HEK293 (cell line): Measurements from ENCODE around the gene CELF4.

ENCODE experiments used
- CTCF ChIA-PET: fragments of 350-600 bp; formaldehyde crosslinking; extraction: SDS; loops from one replicate; lab custom pipeline; 2021; ENCODE audit warnings: antibody characterized with exemption; lab: Yijun Ruan, JAX
- POLR2A ChIA-PET: fragments of 300-600 bp; formaldehyde crosslinking; extraction: SDS; loops from one replicate; lab custom pipeline; 2020; ENCODE audit warnings: antibody characterized with exemption, inconsistent platforms; lab: Yijun Ruan, JAX
- H3K27ac ChIP-seq: fragments of 200-500 bp; sonication (Bioruptor generic); 2 replicates; pipeline ENCODE4 v1.5.1; 2014; ENCODE audit warnings: low read depth, low read length, control low read depth, inconsistent platforms; ENCODE audit errors: extremely low read depth
- H3K36me3 ChIP-seq, 2 experiments: fragments of 200-500 bp in 1 of 2; sonication (Bioruptor generic) in 1 of 2; 1 replicate in 1 of 2; 2 replicates in 1 of 2; pipeline ENCODE4 v1.5.1; 2014 to 2017; ENCODE audit warnings: inconsistent platforms in 2 of 2, low read length in 2 of 2; ENCODE audit not compliant: control insufficient read depth in 2 of 2, insufficient read depth in 1 of 2
- H3K4me1 ChIP-seq: fragments of 200-500 bp; sonication (Bioruptor generic); 2 replicates; pipeline ENCODE4 v1.5.1; 2014; ENCODE audit warnings: mild to moderate bottlenecking, low read length, inconsistent platforms; ENCODE audit not compliant: control insufficient read depth, insufficient read depth
- H3K4me3 ChIP-seq: 2 replicates; pipeline ENCODE4 v1.5.1; 2011; ENCODE audit warnings: low read depth, mild to moderate bottlenecking, control low read depth, low read length, moderate library complexity
- H3K9me3 ChIP-seq: fragments of 200-500 bp; sonication (Bioruptor generic); 2 replicates; pipeline ENCODE4 v1.5.1; 2014; ENCODE audit warnings: low read depth, low read length, inconsistent platforms; ENCODE audit not compliant: control insufficient read depth, insufficient read depth
- FEZF1 ChIP-seq: fragments of 450-650 bp; formaldehyde crosslinking; IDR thresholded peaks from 2 replicates; pipeline ENCODE4 v1.5.1; 2016; ENCODE audit warnings: missing biosample characterization, missing genetic modification characterization
- GFI1B ChIP-seq: fragments of 450-650 bp; formaldehyde crosslinking; IDR thresholded peaks from 2 replicates; pipeline ENCODE4 v1.5.1; 2016; ENCODE audit warnings: missing biosample characterization, missing genetic modification characterization
- KLF7 ChIP-seq: fragments of 450-650 bp; formaldehyde crosslinking; IDR thresholded peaks from 2 replicates; pipeline ENCODE4 v1.5.1; 2016; ENCODE audit warnings: missing biosample characterization, missing genetic modification characterization, borderline replicate concordance
- ZBTB48 ChIP-seq: fragments of 450-650 bp; formaldehyde crosslinking; IDR thresholded peaks from 2 replicates; pipeline ENCODE4 v1.5.1; 2016; ENCODE audit warnings: missing biosample characterization, missing genetic modification characterization
- ZNF133 ChIP-seq: fragments of 450-650 bp; formaldehyde crosslinking; IDR thresholded peaks from 2 replicates; pipeline ENCODE4 v1.5.1; 2016; ENCODE audit warnings: missing biosample characterization, missing genetic modification characterization
- ZNF16 ChIP-seq: fragments of 450-650 bp; formaldehyde crosslinking; IDR thresholded peaks from 2 replicates; pipeline ENCODE4 v1.5.1; 2016; ENCODE audit warnings: low read depth, missing biosample characterization, missing genetic modification characterization
- ZNF510 ChIP-seq: fragments of 450-650 bp; formaldehyde crosslinking; IDR thresholded peaks from 2 replicates; pipeline ENCODE4 v1.5.1; 2018; ENCODE audit warnings: mild to moderate bottlenecking, missing genetic modification characterization, missing biosample characterization; ENCODE audit not compliant: insufficient replicate concordance
- ZNF521 ChIP-seq: fragments of 450-650 bp; formaldehyde crosslinking; IDR thresholded peaks from 2 replicates; pipeline ENCODE4 v1.5.1; 2017; ENCODE audit warnings: missing biosample characterization, mild to moderate bottlenecking, missing genetic modification characterization
- ZNF654 ChIP-seq: fragments of 450-650 bp; formaldehyde crosslinking; IDR thresholded peaks from 2 replicates; pipeline ENCODE4 v1.5.1; 2016; ENCODE audit warnings: low read depth, missing biosample characterization, missing genetic modification characterization
- ZNF768 ChIP-seq: fragments of 450-650 bp; formaldehyde crosslinking; IDR thresholded peaks from 2 replicates; pipeline ENCODE4 v1.5.1; 2018; ENCODE audit warnings: missing biosample characterization, mild to moderate bottlenecking, missing genetic modification characterization
- ZNF792 ChIP-seq: fragments of 450-650 bp; formaldehyde crosslinking; IDR thresholded peaks from 2 replicates; pipeline ENCODE4 v1.5.1; 2016; ENCODE audit warnings: missing biosample characterization, missing genetic modification characterization
- TF ChIP-seq, protein P1 (sequence below): fragments of 450-650 bp; formaldehyde crosslinking; IDR thresholded peaks from 2 replicates; pipeline ENCODE4 v1.5.1; 2016; ENCODE audit warnings: missing biosample characterization, missing genetic modification characterization
- TF ChIP-seq, protein P2 (sequence below): fragments of 450-650 bp; formaldehyde crosslinking; IDR thresholded peaks from 2 replicates; pipeline ENCODE4 v1.5.1; 2017; ENCODE audit warnings: missing biosample characterization, missing genetic modification characterization
- TF ChIP-seq, protein P3 (sequence below): fragments of 450-650 bp; formaldehyde crosslinking; IDR thresholded peaks from 2 replicates; pipeline ENCODE4 v1.5.1; 2016; ENCODE audit warnings: missing biosample characterization, missing genetic modification characterization

CELF4 gene

DNA sequence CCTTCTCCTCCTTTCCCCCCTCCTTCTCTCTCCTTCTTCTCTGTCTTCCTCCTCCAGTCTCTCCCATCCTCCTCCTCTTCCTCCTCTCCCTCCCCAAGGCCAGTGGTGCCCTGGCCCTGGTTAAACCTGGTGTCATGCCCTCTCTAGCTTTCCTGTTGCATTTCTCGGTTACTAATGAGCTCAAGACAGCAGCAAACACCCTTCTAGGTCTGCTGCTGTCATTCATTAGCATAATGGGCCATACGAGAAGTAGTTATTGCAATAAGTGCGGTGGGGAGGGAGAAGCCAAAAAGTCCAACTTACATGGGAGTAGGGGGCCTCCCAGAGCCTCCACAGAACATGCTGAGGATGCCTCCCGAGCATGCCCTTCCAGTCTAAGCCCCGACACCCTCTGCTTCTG, 177.2 kb downstream of the CELF4 start:
- Histone ChIP-seq H3K4me1 (no peaks in the 10 kb centered on the region), H3K9me3 (no peaks in the 10 kb centered on the region), H3K36me3 (no peaks in the 10 kb centered on the region), H3K4me3 (no peak overlapping the region), H3K27ac (no peak overlapping the region)
- TF ChIP-seq ZNF16 (tag by site-specific recombination), result no peak
- TF ChIP-seq, protein P1, sequence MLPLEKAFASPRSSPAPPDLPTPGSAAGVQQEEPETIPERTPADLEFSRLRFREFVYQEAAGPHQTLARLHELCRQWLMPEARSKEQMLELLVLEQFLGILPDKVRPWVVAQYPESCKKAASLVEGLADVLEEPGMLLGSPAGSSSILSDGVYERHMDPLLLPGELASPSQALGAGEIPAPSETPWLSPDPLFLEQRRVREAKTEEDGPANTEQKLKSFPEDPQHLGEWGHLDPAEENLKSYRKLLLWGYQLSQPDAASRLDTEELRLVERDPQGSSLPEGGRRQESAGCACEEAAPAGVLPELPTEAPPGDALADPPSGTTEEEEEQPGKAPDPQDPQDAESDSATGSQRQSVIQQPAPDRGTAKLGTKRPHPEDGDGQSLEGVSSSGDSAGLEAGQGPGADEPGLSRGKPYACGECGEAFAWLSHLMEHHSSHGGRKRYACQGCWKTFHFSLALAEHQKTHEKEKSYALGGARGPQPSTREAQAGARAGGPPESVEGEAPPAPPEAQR, result no peak
- no peak for TF ChIP-seq ZNF133 (tag by site-specific recombination)
- TF ChIP-seq, protein P2, sequence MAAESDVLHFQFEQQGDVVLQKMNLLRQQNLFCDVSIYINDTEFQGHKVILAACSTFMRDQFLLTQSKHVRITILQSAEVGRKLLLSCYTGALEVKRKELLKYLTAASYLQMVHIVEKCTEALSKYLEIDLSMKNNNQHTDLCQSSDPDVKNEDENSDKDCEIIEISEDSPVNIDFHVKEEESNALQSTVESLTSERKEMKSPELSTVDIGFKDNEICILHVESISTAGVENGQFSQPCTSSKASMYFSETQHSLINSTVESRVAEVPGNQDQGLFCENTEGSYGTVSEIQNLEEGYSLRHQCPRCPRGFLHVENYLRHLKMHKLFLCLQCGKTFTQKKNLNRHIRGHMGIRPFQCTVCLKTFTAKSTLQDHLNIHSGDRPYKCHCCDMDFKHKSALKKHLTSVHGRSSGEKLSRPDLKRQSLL (tag by site-specific recombination), result no peak
- no peak for TF ChIP-seq ZNF521 (tag by site-specific recombination)
- CTCF ChIA-PET, result interaction anchor here (0.7 to 1.6 kb wide), 4 partner anchors 56 to 953 kb away, joined by 3 to 8 read pairs (median 4); no protein-coding TSS in a partner anchor
- POLR2A ChIA-PET, result no interaction called here

DNA sequence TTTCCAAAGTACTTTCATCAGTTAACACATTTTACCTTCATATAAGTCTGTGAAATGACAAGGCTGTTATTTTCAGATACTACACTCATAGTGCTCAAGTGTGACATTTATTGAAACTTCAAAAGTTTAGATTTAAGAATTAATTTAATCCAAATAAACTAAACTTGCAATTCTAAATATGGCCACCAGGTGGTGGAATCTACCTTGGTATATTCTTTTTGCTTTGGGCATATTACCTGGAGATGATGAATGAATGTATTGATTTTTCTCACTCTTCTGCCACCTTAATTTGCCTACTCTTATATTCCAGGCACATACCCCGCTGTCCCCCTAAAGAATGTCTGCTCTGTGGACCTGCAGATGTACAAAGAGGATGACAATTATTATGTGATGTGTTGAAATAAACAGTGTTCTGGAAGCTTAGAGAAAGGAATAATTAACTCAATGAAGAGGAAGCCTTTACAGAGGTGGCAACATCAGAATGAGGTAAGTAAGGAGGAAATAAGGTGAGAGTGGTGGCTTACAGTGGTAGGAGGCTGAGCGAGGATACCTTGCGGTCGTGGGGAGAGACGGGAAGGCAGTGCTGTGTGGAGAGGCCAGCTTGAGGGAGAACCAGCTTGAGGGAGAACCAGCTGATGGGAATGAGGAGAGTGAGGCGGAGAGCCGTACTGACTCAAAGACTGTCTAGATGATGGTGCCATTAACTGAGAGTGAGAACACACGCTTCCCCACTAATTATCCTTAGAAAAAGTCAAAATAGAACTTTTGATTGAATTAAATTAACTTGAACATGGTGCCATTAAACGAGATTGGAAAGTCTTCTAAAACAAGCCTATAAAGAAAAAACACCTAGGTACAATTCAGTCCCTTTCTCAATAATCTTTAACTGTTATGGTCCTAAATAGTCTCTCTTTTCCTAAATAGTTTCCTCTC, 179.5 kb downstream of the CELF4 start:
- no peak overlapping the region for H3K4me3 ChIP-seq
- no peaks in the 10 kb centered on the region for H3K36me3 ChIP-seq
- H3K27ac ChIP-seq, result no peak overlapping the region
- no peaks in the 10 kb centered on the region for H3K4me1 ChIP-seq
- TF ChIP-seq FEZF1 (no peak), ZNF654 (tag by site-specific recombination) (peak; percentile 42)
- TF ChIP-seq, protein P3, sequence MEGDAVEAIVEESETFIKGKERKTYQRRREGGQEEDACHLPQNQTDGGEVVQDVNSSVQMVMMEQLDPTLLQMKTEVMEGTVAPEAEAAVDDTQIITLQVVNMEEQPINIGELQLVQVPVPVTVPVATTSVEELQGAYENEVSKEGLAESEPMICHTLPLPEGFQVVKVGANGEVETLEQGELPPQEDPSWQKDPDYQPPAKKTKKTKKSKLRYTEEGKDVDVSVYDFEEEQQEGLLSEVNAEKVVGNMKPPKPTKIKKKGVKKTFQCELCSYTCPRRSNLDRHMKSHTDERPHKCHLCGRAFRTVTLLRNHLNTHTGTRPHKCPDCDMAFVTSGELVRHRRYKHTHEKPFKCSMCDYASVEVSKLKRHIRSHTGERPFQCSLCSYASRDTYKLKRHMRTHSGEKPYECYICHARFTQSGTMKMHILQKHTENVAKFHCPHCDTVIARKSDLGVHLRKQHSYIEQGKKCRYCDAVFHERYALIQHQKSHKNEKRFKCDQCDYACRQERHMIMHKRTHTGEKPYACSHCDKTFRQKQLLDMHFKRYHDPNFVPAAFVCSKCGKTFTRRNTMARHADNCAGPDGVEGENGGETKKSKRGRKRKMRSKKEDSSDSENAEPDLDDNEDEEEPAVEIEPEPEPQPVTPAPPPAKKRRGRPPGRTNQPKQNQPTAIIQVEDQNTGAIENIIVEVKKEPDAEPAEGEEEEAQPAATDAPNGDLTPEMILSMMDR (tag by site-specific recombination), result 0 out of 2 replicates have a peak, but pooled peaks have one; percentile 25
- ChIA-PET CTCF (interaction anchor here (0.5 to 2.5 kb wide), 19 partner anchors 9 to 479 kb away, joined by 3 to 15 read pairs (median 3); no protein-coding TSS in a partner anchor), POLR2A (no interaction called here)
- H3K9me3 ChIP-seq, result no peaks in the 10 kb centered on the region

DNA sequence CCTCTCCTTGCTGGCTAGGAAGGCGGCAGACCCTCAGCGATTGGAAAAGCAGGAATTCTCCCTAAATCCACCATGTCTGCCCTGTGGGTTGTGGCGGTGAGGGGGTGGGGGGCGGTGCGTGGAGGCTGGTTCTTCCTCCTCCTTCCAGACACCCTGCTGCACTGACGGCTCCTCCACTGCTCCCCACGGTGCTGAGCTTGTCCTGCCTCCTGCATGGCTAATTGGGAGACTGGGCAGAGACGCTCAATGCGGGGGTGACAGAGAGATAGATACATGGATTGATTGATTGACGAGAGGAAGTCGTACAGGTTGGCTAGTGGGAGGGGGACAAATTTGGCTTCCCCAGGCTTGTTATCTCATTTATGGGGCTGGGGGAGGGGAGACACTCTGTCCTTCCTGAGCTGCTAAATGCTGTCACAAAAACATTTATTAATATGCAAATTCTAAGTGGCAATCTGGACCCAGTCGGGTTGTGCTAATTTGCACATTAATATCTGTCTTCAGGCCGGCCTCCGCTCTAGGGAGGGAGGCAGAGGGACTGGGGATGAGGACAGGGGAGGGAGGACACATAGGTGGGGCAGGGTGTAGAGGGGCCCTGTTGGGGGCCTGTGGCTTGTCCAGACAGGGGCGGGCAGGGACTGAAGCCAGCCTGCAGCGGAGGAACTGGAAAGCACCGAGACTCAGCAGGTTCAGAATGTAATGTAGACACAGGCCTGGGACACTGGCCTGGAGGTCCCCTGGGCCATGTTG, 181.6 kb downstream of the CELF4 start:
- Histone ChIP-seq H3K4me3 (no peak overlapping the region), H3K27ac (no peak overlapping the region), H3K9me3 (no peaks in the 10 kb centered on the region), H3K4me1 (no peaks in the 10 kb centered on the region), H3K36me3 (no peaks in the 10 kb centered on the region)
- POLR2A ChIA-PET, result no interaction called here
- TF ChIP-seq GFI1B (tag by site-specific recombination) (no peak), ZNF510 (tag by site-specific recombination) (no peak), FEZF1 (no peak), ZNF768 (tag by site-specific recombination) (no peak), KLF7 (tag by site-specific recombination) (no peak), ZBTB48 (tag by site-specific recombination) (no peak), ZNF792 (tag by site-specific recombination) (no peak)
- CTCF ChIA-PET, result interaction anchor here (0.6 to 3.1 kb wide), 9 partner anchors 14 to 306 kb away, joined by 3 to 15 read pairs (median 4); no protein-coding TSS in a partner anchor
